ENCODE results near the gene CLIP3.
"Not testable (repeated sequence)": the region's sequence is repeated elsewhere in the genome, so short reads cannot be mapped to it uniquely, and the experiment has no call there.

CLIP3 gene

GRCh38 chr19:36049080-36049698 lies 16.5 kb upstream of the CLIP3 start:
- peak; percentile 15 for DNase-seq (ENCODE audit: low read depth)

- peak; percentile 10 for DNase-seq (ENCODE audit: low read depth)
Observed at GRCh38 chr19:36047835-36048234, 15.2 kb upstream of the CLIP3 start.

- DNase-seq (ENCODE audit: low read depth) = peak; percentile 20
Observed at GRCh38 chr19:36046443-36047050, 13.9 kb upstream of the CLIP3 start.

- no peak for DNase-seq (ENCODE audit: low read depth)
Observed at GRCh38 chr19:36043952-36044351, 11.3 kb upstream of the CLIP3 start.

GRCh38 chr19:36041831-36042230 lies 9.2 kb upstream of the CLIP3 start:
- DNase-seq (ENCODE audit: low read depth) = peak; percentile 94

- DNase-seq (ENCODE audit: low read depth) = not testable (repeated sequence)
Observed at GRCh38 chr19:36041092-36041491, 8.4 kb upstream of the CLIP3 start.

- DNase-seq (ENCODE audit: low read depth) = no peak
Observed at GRCh38 chr19:36040495-36040894, 7.8 kb upstream of the CLIP3 start.

- DNase-seq (ENCODE audit: low read depth) = no peak
Observed at GRCh38 chr19:36031308-36031707, 1.4 kb downstream of the CLIP3 start.

GRCh38 chr19:36030264-36031148 lies 2.2 kb downstream of the CLIP3 start:
- peak; percentile 54 for DNase-seq (ENCODE audit: low read depth)

GRCh38 chr19:36028313-36029041 lies 4.2 kb downstream of the CLIP3 start:
- no peak for DNase-seq (ENCODE audit: low read depth)

GRCh38 chr19:36027696-36028095 lies 5.0 kb downstream of the CLIP3 start:
- no peak for DNase-seq (ENCODE audit: low read depth)

- no peak for DNase-seq (ENCODE audit: low read depth)
Observed at GRCh38 chr19:36026091-36026876, 6.4 kb downstream of the CLIP3 start.

GRCh38 chr19:36025541-36025940 lies 7.1 kb downstream of the CLIP3 start:
- no peak for DNase-seq (ENCODE audit: low read depth)

- no peak for DNase-seq (ENCODE audit: low read depth)
Observed at GRCh38 chr19:36023432-36023831, 9.2 kb downstream of the CLIP3 start.

- no peak for DNase-seq (ENCODE audit: low read depth)
Observed at GRCh38 chr19:36019061-36019670, 13.5 kb downstream of the CLIP3 start.

GRCh38 chr19:36014012-36014924 lies 18.4 kb downstream of the CLIP3 start, which contains the start of gene ALKBH6:
Gene ALKBH6 (minus strand): TSS chr19:36014213. CDS start chr19:36013397, 816 bp downstream.
- DNase-seq (ENCODE audit: low read depth) = peak; percentile 99

GRCh38 chr19:36013280-36014011 lies 19.2 kb downstream of the CLIP3 start:
- DNase-seq (ENCODE audit: low read depth) = no peak

- DNase-seq (ENCODE audit: low read depth) = no peak
Observed at GRCh38 chr19:36010402-36010801, 22.3 kb downstream of the CLIP3 start.
